ENCODE data around the gene XPR1.

The XPR1 gene

DNA sequence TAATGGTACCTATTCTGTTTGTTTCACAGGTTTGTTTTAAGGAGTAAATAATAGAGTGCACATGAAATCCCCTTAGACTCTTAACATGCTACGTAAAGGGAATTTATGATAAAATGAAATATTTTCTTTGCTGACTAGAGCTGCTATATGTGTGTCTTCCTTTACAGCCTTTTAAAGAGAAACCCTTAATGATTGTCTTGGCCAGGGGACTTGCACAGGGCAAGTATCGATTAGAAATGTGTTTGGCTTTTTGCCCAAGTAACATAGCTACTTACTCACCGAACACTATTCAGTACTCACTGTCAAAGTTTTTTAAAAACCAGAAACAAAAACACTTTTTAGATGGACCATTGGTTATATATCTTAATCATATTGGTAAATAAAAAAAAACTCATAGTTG, 209.6 kb downstream of the XPR1 start:
- no peak for DNase-seq (ENCODE audit: low spot score)

DNA sequence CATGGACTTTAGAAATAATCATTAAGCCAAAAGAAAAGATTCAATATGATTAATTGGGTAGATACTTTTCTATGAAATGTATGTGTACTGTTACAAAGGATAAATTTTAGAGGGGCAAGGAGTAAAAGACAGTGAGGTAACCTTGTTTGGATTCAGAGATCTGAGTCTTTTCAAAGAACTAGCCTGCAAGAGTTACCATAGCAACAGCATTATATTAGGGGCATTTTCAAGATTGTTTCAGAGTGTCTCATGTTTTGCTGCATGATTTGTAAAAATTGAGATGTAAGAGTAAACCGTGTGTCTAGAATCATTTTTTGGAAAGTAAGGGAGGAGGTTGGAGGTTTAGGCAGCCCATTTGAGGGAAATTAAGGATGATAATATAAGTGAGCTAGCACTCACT, 210.2 kb downstream of the XPR1 start:
- no peak for DNase-seq (ENCODE audit: low spot score)

DNA sequence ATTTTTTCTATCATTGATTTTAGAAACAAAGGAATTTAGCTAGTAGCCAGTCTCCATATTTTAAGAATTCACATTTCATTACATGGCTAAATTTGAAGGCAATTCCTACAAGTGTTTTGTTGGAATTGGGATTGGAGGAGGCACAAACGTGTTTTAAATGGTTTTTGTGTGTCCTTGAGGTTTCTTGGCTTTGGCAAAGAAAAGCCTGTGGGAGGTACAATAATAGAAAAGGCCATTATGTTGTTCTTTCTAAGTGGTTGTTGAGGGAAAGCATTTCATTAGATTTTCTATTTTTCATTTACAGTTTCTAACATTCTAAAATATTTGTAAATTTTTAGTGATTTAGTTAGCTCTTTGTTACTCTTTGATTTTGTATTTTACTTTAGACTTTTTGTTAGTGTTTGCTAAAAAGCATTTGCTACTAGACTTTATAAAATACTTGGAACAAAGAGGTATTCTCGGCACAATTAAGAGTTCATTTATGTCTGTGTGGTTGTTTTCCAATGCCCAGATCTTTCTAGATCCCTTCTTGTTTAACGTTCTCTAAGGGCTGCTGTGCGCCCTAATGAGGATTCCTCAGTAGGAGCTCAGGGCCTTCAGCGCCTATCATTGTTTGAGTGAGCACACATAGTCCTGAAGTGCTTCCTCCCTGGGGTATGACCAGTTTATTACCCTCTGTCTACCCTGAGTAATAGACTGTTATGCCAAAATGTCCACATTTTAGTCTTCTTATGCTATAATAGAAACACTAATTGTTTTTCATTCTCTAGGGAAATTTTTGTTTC, 210.9 kb downstream of the XPR1 start:
- DNase-seq (ENCODE audit: low spot score), result peak; percentile 19

- DNase-seq (ENCODE audit: low spot score), result no peak
These were observed 213.5 kb downstream of the XPR1 start for GRCh38 chr1:180845352-180845751.

- DNase-seq (ENCODE audit: low spot score), result no peak
These were observed 216.4 kb downstream of the XPR1 start for GRCh38 chr1:180848191-180848590.

DNA sequence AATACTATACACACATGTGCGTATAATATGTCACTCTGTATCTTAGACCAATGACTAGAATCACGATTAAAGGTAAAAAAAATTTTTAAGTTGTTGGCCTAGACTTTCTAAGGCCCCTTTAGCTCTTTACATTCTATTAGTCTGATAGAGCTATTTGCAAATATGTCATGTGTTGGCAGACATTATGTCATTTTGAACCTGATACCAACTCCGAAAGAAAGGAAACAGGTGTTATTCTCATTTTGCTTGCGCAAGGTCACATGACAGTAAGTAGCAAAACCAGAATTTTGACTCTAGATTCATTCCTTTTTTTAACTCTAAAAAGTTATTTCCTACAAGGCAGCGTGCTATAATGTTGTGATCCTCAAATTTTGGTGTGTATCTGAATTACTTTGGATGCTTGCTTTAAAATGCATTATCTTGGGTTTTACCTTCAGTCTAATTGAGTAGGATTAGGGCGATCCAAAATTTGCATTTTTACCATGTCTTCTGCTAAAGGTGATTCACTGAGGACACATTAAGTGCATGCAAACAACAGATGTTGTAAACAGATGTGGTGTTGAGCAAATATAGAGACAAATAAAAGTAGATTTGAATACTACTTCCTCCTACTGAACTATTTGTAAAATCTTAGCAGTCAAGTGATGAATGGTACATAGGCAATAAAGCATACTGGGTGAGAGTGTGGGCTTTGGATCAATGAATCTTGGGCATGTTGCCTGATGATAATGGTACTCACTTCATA, 217.4 kb downstream of the XPR1 start:
- DNase-seq (ENCODE audit: low spot score), result no peak

DNA sequence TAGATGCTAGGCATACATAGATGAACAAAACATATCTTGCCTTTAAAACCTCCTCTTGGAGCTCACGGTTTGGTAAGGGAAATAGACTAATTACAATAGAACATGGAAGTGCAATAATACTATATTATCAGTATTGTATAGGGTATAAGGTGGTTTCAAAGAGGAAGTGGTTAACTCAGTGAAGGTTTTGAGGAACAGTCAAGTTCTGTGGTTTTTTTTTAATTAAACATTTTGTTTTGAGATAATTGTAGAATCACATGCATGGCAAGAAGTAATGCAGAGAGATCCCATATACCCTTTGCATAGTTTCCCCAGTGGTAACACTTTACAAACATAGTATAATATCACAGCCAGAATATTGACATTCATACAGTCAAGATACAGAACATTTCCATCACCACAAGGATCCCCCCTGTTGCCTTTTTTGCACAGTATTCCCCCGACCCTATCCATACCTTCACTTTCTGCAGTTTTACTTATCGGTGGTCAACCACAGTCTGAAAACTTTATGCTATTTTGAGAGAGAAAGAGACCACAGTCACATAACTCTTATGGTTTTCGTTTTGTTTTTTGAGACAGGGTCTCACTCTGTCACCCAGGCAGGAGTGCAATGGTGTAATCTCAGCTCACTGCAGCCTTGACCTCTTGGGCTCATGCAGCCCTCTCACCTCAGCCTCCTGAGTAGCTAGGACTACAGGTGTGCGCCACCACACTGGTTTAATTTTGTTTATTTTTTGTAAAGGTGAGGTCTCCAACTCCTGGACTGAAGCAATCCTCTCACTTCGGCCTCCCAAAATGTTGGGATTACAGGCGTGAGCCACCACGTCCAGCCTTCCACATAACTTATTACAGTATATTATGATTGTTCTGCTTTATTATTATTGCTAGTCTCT, 220.4 kb downstream of the XPR1 start:
- DNase-seq (ENCODE audit: low spot score), result no peak

GRCh38 chr1:180854001-180854400, 222.2 kb downstream of the XPR1 start:
- no peak for DNase-seq (ENCODE audit: low spot score)

GRCh38 chr1:180854456-180854855, 222.6 kb downstream of the XPR1 start:
- no peak for DNase-seq (ENCODE audit: low spot score)

DNA sequence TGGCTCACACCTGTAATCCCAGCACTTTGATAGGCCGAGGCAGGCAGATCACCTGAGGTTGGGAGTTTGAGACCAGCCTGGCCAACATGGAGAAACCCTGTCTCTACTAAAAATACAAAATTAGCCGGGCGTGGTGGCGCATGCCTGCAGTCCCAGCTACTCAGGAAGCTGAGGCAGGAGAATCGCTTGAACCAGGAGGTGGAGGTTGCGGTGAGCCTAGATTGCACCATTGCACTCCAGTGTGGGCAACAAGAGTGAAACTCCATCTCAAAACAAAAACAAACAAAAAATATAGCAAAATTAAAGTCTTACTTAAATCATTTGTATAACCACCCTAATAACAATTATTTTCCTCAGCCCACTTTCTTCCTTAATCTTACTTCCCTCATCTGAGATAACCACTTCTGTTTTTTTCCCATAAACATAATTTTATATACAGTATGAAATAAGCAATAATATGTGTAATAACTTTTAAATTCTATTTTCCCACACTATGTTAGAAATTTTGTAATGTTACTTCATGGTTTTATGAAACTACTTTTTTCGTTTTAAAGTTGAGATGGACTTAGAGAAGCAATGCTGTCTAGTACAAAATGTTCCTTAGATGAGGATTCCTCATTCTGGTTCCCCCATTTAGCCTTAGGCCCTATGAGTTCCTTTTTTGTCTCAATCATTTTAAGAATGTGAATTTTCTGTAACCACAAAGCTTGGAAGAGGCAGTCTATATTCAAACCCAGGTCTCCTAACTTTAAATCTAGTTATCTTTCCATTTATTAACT, 226.3 kb downstream of the XPR1 start:
- DNase-seq (ENCODE audit: low spot score), result peak; percentile 41

- DNase-seq (ENCODE audit: low spot score), result no peak
These were observed 227.5 kb downstream of the XPR1 start for GRCh38 chr1:180859306-180859705.

DNA sequence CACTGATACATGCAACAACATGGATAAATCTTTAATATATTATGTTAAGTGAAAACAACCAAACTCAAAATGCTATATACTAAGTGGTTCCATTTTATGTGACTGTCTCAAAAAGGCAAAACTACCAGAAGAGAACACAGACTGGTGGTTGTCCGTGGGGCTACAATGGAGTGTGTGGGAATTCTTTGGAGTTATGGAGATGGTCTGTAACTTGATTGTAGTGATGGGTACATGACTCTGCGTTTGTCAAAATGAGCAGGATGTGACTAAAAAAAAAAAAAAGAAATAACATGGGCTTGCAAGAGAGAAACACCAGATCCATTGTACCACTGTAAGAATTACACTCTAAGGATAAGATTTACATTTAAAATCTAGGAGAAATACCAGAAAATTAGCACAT, 228.7 kb downstream of the XPR1 start:
- DNase-seq (ENCODE audit: low spot score), result no peak

DNA sequence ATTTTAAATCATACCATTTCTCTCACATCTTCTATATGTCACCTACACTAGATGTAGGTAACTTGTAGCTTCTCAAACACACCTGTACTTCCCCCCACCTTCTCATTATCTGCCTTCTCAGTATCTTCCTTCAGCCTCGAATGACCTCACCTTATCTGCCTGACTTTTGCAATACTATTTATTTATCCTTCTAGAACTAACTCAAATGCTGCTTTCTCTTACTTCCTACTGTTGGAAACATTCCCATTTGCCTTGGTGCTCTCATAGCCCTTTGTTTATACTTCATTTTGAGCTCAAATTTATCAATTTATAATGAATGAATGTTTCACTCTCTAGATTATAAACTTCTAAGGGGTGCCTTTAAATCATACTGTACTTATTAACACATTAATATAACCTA, 230.5 kb downstream of the XPR1 start:
- DNase-seq (ENCODE audit: low spot score), result no peak

- peak; percentile 76 for DNase-seq (ENCODE audit: low spot score)
These were observed 231.4 kb downstream of the XPR1 start for GRCh38 chr1:180863158-180863775.

- DNase-seq (ENCODE audit: low spot score), result peak; percentile 75
These were observed 250.1 kb downstream of the XPR1 start for GRCh38 chr1:180881806-180882509.

DNA sequence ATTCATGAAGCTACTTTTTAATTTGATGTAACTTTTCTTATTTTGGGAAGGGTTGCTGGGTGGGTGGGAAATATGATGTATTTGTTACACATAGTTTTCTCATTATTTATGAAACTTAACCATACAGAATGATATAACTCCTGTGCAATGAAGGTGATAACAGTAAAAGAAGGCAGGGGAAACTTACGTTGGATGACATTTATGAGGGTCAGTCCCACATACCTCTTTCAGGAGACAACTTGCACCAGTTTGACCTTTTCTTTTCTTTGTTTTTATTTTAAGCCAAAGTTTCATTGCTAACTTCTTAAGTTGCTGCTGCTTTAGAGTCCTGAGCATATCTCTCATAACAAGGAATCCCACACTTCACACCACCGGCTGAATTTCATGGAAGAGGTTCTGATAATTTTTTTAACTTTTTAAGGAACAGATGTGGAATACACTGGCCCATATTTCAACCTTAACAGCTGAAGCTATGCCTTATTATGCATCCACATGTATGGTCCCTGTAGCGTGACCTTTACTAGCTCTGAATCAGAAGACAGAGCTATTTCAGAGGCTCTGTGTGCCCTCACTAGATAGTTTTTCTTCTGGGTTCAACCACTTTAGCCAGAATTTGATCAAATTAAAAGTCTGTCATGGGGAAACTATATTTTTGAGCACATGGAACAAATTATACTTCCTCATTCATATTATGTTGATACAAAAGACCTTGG, 252.9 kb downstream of the XPR1 start:
- no peak for DNase-seq (ENCODE audit: low spot score)

DNA sequence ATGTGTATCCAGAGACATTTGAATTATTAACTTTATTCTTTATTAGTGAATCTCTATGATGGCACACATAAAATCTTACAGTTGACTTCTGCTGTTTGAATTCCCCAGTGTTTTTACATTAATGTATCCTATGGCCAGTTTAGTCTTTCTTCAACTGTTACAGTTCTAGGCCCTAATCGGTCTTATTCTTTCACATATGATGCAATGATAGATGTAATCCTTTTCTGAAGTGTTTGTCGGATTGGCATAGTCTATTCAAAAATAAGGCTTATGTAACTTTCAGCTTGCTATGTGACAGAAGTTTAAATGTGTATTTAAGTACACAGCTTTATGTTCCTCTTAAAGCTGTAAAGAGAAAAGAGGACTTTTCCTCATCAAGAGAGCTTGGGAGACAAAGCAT, 254.5 kb downstream of the XPR1 start:
- no peak for DNase-seq (ENCODE audit: low spot score)

- DNase-seq (ENCODE audit: low spot score), result no peak
These were observed 256.0 kb downstream of the XPR1 start for GRCh38 chr1:180887841-180888240.

DNA sequence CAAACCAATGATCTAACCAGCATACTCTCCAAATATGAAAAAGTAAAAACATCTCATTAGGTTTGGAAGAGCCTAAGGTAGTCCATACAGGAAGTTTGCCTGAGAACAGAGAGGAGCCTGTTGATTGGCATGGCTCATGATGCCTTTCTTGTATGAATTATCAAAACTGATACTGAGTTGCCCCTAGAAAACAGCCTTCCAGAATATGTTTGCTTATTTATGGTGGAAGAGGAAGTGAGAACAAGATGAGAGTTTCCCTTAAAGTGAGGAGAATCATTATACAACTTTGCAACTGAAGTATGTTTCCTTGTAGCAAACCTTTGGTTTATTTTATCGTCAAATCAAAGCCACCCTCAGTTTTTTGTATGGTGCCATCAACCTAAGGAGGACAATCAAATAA, 257.0 kb downstream of the XPR1 start:
- DNase-seq (ENCODE audit: low spot score), result no peak

GRCh38 chr1:180889325-180889724, 257.5 kb downstream of the XPR1 start:
- no peak for DNase-seq (ENCODE audit: low spot score)

Data from pons (tissue), 1 donor.